Stimulated activated CD8-positive, alpha-beta memory T cell treated with anti-CD3 and anti-CD28 coated beads, Interleukin-7, amount 100 ng/mL, for 1 hour (primary cell): ENCODE results near the gene HMGB1.

ENCODE experiments used
- DNase-seq, 2 donors: peaks; one replicate each; pipeline ENCODE4 v3.0.0-alpha.2; 2020; ENCODE audit warnings: low read depth in 2 of 2

HMGB1 gene

DNA sequence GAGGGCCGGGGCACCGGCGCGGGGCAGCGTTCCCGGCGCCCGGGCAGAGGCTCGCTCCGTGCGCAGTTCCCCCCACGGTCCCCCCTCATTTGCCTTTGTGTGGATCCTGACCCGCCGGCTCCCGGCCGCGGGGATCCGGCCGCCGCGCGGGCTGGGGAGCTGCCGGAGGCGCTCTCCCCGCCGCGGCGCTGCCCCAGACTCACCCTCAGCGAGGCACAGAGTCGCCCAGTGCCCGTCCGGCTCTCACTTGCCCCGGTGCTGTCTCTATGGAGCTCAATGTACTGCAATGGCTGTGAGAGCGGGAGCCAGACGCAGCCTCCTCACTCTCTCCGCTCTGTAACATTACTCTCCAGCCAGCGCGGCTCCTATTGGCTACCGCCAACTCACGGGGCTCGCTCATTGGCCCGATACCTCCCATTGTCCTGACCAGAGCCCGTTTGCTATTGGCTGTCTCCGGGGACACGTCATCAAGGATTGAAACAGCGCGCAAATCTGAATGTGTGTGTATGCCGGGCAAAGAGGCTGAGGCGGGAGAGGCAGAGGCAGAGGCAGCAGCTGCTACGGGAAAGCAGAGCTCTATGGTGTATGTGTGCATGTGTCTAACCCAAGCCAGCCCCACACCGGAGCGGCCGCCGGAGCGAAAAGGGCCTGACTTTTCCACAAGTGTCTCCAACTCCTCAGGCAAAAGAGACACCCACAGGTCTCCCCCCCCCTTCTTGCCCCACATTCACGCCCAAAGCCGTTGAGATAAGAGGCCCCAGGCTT, at the start of gene HMGB1:
HMGB1 (minus strand) TSS at position 344 of the 765 bp plus-strand sequence. CDS start 2,256 bp downstream, outside the sequence.
- peak; percentile 92 for DNase-seq

DNA sequence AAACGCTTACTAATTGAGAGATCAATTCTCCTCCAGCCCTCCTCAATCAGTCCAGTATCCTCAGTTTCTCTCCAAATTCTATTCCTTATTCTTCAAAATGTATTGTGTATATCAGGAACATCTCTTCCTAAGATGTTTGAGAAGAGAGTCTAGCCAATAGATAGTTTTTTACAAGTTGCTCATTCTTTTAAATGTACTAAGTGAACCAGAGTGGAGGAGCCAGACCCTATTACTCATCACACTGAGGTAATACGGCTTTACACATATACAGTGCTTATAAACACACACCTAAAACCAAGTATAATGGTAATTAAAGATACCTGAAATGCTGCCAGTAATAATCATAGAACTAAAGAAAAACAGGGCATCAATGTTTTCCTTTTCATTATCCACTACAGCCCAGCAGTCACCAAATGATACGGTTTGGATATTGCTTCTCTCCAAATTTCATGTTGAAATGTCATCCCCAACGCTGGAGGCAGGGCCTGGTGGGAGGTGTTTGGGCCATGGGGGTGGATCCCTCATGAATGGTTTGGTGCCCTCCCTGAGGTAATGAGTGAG, 45.2 kb upstream of the HMGB1 start:
- no peak for DNase-seq

DNA sequence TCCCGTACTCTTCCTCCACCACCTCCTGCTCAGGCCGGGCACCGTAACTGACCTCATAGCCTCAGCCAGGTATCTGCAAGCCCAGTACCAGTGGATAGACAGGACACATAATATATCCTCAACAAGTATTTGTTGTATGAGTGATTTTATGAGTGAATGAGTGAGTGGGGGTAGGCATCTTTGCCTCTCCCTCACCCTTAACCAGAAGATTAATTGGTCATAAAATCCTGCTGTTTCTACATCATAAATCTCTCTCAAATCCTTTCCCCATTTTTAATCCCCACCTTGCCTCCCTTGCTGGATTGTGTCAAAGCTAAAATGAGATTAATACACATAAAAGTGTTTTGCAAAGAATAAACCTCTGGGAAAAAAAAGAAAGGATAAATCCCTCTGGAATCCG, 44.4 kb upstream of the HMGB1 start:
- no peak for DNase-seq

DNA sequence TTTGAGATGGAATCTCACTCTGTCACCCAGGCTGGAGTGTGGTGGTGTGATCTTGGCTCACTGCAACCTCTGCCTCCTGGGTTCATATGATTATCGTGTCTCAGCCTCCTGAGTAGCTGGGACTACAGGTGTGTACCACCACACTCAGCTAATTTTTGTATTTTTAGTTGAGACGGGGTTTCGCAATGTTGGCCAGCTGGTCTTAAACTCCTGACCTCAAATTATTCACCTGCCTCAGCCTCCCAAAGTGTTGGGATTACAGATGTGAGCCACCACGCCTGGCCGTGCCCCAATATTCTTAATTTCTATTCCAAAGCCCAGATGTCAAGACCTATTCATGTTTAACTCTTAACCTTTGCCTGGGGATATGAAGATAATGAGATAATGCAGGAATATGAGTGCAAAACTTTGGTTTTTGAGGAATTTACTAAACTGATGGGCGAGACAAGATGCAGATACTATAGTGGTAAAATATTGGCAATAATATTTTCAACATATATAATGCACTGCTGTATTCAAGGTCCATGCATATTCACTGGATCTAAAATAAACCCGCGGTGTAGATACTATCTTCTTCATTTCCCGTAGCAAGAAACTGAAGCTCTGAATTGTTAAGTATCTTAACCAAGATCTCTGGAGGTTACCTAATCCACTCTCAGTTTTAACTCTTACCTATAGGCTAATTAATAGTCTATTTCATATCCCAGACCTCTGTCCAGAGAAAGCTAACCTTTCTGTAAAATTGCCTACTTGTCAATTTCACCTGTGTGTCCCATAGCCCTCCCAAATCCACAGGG, 43.7 kb upstream of the HMGB1 start:
- no peak for DNase-seq

DNA sequence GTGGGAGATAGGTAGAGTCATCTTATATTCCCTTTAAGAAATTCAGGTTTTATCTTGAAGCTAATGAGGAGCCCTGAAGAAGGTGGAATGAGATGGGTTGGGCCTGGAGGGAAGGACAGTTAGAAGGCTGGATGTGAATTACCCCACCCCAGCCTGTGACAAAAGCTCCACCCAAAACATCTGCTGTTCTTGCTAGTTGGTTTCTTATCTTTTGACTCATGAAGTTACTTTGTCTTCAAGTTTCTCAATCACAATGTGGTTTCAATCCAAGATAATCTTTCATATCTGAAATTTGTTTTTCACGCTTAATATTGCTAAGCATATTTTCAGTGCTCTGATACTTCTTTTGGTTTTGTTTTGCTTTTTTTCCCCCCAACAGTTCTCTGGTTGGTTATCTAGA, 38.3 kb upstream of the HMGB1 start:
- no peak for DNase-seq

DNA sequence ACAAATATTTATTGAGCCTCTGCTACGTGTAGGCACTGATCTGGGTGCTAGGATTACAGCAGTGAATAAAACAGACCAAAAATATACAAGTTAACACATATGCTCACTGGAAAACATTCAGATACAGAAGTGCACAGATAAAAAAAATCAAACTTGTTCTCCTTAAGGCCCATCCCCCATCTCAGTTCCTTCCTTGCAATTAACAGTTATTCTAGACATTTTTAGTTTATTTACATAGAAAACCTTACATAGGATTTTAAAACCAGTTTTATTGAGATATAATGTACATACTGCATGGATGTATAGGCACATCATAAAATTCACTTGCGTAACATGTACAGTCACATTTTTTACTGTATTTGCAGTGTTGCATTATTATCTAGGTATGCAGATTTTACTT, 36.5 kb upstream of the HMGB1 start:
- no peak for DNase-seq

DNA sequence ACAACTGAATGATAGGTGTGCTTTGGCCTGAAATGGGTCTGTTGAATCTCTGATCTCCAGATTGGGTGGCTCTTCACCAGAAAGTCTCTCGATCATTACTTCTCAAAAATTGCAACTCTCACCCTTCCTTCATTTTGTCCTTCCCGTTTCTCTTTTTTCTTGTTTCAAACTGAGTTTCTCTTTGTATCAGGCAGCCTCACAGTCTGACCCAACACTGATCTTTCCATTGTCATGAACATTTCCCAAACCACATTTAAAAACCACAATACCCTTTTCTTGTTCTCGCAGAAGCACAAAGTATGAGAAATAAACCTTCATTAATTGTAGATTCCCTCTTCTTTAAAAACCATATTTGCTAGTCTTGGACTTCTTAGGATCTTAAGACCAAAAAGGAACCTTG, 33.6 kb upstream of the HMGB1 start:
- DNase-seq = no peak

DNA sequence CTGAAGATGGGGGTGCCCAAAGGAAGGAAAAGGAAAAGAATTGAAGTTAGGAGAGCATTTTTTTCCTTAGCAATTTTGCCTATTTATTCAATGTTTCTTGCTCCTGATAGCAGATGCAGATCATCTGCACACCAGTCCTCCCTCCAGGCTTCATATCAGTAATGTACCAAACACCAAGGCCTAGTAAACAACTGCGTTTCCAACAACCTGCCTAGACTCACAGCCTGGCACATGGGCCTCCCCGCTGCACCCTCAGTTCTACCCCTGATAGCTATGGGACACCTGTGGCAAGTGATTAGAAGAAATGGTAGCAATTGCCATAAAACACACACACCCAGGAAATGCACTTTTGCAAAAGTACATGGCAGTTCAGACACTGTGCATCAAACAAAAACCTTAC, 30.4 kb upstream of the HMGB1 start:
- DNase-seq = no peak

DNA sequence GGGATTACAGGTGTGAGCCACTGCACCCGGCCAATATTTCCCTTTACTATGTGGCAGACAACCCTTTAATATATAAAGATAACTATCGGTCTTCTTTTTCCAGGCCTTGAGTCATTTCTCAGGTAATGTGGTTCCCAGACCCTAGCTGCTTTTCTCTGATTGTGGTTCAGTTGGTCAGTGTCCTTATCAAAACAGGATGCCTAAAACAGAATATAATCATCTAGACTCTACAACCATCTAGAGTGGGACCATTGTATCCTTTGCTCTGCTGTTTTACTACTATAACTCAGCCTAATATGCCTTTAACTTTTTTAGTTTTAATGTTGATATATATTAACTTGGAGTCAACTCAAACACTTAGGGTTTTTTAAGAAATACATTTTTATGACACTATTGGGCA, 30.0 kb upstream of the HMGB1 start:
- no peak for DNase-seq

DNA sequence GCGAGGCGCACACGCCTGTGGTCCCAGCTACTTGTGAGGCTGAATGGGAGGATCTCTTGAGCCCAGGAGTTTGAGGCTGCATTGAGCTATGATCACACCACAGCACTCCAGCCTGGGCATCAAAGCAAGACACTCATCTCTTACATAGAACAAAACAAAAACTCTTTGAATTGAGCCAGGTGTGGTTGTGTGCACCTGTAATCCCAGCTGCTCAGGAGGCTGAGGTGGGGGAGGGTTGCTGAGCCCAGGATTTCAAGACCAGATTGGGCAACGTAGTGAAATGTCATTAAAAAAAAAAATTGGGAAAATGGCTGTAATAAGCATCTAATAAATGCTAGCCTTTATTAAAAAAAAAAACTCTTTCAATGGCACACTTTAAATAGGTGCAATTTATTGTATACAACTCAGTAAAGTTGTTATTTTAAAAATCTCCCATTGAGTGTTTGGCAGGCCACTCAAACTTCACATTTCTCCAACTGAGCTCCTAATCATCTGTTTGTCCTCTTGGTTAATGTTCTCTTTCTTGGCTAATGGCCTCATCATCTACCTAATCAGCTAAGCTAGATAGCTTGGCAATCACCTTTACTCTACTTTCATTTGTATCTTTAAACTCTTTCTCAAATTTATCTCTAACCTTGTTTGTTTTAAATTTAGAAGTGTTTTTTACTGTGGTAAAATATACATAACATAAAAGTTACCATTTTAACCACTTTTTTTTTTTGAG, 28.1 kb upstream of the HMGB1 start:
- no peak for DNase-seq

DNA sequence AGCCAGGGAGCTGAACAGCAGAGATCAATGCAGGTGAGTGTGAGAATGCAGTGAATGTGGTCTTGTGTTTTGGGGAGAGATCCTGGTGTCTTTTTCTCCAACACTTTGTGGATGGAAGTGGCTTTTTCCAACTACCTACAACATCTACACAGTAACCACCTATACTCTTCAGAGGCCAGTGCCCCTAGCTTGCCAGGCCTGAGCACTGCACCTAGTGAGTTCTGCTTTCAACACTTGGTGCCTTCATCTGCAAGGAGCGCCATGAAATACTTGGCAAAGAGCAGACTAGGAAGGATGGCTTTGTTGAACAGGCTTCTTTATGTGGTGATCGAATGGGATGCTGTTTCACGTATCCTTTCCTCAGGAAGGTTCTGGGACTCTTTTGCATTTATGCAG, 21.3 kb upstream of the HMGB1 start:
- DNase-seq = no peak

DNA sequence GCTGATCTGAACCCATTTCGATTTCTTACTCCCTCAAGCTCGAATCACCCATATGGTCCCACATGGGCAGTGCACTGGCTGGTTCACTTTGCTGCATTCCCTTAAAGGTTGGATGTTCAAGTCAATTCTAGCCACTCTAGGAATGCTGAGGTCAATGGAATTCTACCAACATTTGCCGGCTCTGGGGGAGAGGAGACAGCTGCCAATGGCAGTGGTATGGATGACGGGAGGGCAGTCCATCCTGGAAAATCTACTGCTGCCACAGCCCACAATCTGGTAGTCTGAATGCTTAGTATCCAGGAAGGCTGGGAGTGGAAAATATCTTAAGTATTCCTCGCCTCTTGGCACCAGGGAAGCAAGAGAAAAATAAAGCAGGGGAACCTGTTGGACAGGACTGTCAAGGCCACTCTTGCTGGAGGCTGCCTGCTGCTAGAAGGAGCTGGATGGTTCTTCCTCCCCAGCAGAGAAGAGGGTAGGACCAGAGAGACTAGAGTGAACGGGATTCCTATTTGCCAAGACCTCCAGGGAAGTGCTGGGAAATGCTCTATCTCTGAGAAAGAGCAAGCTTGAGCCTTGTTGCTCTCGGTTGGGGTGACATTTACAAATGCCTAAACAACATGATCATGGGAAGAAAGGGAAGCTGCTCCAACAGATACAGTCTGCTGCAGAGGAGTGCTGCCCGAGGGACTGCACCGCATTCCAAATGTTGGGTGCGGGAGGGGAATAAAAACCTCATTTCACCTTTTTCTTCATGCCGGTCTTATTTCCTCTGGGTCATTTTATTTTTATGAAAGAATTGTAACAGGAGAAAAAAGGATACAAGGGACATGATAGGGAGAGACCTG, 20.7 kb upstream of the HMGB1 start:
- DNase-seq = no peak

DNA sequence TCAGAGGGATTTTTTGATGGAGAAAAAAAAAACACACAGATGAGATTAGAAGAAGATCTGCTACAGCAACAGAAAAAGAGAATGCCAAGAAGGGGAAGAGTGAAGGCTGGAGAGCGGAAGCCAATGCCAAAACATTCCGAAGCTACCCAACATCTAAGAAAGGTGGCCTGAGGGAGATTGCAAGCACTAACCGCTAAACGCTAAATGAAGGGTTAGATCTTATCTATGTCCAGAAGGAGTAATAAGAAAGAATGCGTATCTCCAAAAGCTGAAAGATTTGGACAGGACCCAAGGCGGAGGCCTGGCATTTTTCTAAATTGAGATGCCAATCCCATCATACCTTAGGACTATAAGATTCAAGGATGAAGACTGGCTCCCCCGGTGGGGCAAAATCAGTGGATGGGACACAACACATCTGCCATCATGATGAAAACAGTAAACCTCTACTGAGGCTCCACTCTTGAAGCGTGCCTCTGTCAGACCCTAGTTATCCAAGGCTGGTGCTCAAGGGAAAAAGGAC, 15.6 kb upstream of the HMGB1 start:
- DNase-seq = no peak

DNA sequence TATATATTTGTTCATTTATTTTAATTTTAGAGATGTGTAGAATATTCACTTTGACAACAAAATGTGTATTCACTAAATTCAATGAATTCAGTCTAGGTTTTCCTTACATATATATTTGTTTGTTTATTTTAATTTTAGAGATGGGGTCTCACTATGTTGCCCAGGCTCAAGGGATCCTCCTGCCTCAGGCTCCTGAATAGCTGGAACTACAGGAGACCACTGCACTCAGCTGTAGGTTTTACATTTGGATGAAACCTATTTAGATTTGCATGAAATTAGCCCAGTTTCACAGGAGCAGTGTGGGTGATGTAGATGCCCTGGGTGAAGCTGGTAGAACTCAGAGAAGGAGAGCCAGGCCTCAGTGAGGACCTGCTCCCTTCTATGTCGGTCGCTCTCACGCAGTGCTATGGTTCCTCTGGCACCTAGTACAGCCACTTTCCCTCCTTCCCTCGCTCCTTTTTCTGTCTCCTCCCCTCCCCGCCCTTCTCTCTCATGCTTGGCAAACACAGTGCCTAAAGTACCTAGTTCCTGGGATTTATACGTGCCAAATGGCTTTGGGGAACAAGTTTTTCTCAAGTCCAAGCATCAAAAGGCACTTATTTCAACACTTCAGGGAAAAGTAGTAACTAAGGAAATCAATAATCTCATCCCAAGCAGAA, 14.7 kb upstream of the HMGB1 start:
- DNase-seq = no peak

DNA sequence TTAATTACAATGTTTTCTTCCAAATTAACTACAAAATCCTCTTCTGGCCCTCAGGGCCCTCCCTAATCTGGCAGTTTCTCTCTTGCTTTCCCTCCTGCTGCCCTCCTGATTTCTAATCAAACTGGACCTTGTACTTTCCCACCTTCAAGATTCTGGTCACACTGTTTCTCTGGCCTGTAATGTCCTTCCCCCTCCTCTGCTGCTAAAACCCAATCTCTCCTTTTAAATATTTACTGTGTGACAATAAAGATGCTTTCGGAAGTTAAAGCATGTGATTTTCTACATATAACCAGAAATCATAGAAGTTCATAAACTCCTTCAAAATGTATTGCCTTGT, 14.1 kb upstream of the HMGB1 start:
- DNase-seq = no peak

DNA sequence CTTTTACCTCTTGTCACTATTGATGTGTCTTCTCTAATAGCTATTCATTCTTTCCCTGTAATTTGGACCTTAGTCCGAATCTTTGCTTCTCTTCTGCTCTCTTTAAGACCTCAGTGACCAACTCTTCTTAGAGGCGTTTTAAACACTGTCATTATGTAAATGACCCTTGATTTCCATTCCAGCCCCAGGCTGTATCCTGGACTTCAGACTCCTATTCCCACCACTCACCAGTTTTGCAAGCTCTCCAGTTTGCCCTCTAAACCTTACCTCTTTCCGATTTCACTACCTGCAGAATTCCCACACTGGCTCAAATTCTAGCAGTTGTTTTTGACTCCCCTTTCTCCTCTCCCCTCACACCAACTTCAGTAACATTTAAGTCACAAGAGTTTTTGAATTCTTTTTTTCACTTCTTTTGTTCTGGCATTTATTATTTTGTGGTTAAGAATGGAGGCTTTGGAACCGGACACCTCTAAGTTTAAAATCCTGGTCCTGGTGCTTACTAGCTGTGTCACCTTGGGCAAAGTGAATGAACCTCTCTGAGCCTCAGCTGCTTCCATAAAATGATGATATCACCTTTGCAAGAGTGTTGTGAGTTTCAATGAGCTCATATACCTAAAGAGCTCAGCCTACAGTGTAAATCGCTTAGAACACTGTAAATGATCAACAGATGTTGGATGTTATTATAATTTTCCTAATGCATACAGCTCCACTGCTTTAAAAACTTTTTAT, 13.6 kb upstream of the HMGB1 start:
- DNase-seq = no peak

DNA sequence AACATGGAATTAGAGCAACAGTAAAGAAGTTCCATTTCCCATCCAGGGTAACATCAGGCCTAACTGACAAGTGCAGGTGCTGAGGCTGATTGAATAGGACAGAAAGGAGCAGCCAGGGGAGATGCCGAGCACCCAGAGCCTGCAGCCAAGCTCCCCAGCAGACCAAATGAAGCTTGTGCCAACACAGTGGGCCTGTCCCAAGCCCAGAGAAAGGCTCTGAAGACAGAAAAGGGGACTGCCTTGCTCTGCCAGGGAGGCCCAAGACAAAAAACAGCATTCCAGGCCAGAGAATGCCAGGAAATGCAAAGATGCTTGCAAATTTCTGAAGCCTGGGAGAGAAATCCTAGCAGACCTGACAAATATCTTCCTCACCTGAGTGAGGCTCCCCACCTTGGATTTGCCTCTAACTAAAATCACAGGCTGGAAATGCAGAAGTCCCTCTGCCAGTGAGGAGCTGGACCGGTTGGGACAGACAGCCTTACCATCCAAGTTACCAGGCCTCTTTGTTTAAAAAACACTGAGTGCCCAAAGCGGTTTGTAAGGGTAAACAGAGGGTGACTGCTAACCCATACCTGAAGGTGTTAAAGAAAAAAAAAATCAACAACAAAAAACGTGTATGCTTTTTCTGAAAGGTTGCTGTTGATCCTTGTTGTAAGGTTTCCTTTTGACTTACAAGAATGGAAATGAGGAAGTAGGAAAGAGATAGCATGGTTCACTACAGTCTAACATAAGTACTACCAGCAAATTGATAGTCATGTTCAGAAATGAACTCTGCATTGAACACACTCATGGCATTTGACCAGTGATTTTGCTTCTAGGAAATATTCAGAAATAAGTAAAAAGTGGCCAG, 11.8 kb upstream of the HMGB1 start:
- DNase-seq = no peak

DNA sequence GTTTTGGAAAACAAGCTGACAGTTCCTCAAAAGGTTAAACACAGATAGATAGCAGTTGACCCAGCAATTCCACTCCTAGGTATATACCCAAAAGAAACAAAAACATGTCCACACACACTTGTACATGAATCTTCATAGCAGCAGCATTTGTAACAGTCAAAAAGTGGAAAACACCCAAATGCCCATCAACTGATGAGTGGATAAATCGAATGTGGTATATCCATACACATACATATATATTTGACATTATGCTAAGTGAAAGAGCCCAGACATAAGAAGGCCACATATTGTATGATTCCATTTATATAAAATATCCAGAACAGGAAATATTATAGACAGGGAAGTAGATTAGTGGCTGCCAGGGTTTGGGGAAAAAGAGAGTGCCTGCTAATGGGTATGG, 7.9 kb upstream of the HMGB1 start:
- DNase-seq = no peak

DNA sequence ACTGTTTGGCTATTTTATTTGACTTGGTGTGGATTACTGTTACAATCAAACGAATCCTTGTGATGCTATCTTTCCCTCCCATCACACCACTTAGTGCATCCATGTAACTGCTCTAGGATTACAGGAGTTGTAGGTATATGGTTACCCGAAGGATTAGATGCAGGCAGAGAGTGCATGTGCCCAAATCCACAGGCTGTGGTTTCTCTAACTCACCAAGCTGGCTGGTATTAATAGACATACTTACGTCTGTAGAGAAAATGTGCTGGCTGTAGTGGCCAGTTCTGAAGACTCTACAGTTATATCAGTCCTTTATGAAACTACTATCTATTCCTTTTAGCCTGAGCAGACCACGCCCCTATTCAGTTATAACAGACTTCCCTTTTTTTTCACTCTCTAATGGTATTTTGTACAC, 1.1 kb upstream of the HMGB1 start:
- no peak for DNase-seq
